SJCRH30 (cell line): ENCODE data around the gene VWF. TPM values are rescaled to one million over a fixed set of nuclear protein-coding genes. Genes with fewer than 3 reads are reported as not detected.

ENCODE experiments used
- DNase-seq, 2 experiments: peaks; one replicate each; pipeline ENCODE4 v3.0.0-alpha.2; 2015 to 2020
- H3K27ac ChIP-seq: fragments of 250-450 bp; sonication (Bioruptor Pico); 2 replicates; pipeline ENCODE4 v1.5.1; 2020; ENCODE audit warnings: mild to moderate bottlenecking, moderate library complexity
- H3K27me3 ChIP-seq: fragments of 250-450 bp; sonication (Bioruptor Pico); 2 replicates; pipeline ENCODE4 v1.5.1; 2020; ENCODE audit warnings: mild to moderate bottlenecking, moderate library complexity
- H3K36me3 ChIP-seq: fragments of 250-450 bp; sonication (Bioruptor Pico); 2 replicates; pipeline ENCODE4 v1.5.1; 2020; ENCODE audit warnings: mild to moderate bottlenecking, moderate library complexity
- H3K4me1 ChIP-seq: fragments of 250-450 bp; sonication (Bioruptor Pico); 2 replicates; pipeline ENCODE4 v1.5.1; 2020; ENCODE audit warnings: mild to moderate bottlenecking, moderate library complexity
- H3K4me3 ChIP-seq: fragments of 250-450 bp; sonication (Bioruptor Pico); 2 replicates; pipeline ENCODE4 v1.5.1; 2020; ENCODE audit warnings: mild to moderate bottlenecking, moderate library complexity
- H3K9me3 ChIP-seq: fragments of 250-450 bp; sonication (Bioruptor Pico); replicated peaks from 2 replicates; pipeline ENCODE4 v1.5.1; 2020; ENCODE audit warnings: mild to moderate bottlenecking, moderate library complexity
- total RNA-seq: library from RNA; depleted of rRNA; stranded (reverse); fragments of >200 nt; shearing (Covaris generic); gene quantifications from 2 replicates; pipeline ENCODE4 v1.2.3, GENCODE V29; 2014

The VWF gene
- total RNA-seq, 1 experiment from 2014 or later = 0.73 TPM

DNA sequence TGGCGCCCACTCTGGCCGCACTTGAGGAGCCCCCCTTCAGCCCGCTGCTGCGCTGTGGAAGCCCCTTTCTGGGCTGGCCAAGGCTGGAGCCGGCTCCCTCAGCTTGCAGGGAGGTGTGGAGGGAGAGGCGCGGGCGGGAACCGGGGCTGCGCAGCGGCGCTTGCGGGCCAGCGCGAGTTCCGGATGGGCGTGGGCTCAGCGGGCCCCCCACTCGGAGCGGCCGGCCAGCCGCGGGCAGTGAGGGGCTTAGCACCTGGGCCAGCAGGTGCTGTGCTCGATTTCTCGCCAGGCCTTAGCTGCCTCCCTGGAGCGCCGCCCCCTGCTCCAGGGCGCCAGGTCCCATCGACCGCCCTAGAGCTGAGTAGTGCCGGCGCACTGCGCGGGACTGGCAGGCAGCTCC is 8.0 kb upstream of the VWF start:
- no peak overlapping the region for H3K27ac ChIP-seq
- DNase-seq = no peak
- H3K4me3 ChIP-seq = no peak overlapping the region
- no peaks in the 10 kb centered on the region for H3K4me1 ChIP-seq
- peaks cover 3% of the 10 kb centered on the region; the same call in 1 of the 2 replicates for H3K9me3 ChIP-seq
- H3K36me3 ChIP-seq = no peaks in the 10 kb centered on the region
- H3K27me3 ChIP-seq = no peaks in the 10 kb centered on the region

DNA sequence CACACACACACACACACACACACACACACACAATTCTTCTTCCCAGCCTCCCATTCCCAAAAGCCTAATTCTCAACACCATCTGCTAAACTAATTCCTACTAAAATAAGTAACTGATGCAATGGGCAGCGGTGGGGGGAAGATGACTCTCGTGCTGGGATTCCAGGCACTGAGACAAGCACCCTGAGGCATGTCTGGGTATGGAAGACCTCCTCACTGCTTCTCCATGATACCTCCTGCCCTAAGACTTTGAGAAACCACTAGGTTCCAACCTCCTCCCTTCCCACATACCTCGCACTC is 789 bp upstream of the VWF start:
- no peaks in the 10 kb centered on the region for H3K4me1 ChIP-seq
- H3K9me3 ChIP-seq = no peaks in the 10 kb centered on the region
- no peak overlapping the region for H3K4me3 ChIP-seq
- DNase-seq = no peak
- no peaks in the 10 kb centered on the region for H3K36me3 ChIP-seq
- H3K27me3 ChIP-seq = peaks cover 5% of the 10 kb centered on the region; the same call in 1 of the 2 replicates
- no peak overlapping the region for H3K27ac ChIP-seq

GRCh38 chr12:6123258-6123657 is 1.2 kb downstream of the VWF start:
- DNase-seq = no peak
- Histone ChIP-seq H3K27ac (no peak overlapping the region), H3K27me3 (peaks cover 5% of the 10 kb centered on the region; the same call in 1 of the 2 replicates), H3K36me3 (no peaks in the 10 kb centered on the region), H3K4me1 (no peaks in the 10 kb centered on the region), H3K4me3 (no peak overlapping the region), H3K9me3 (no peaks in the 10 kb centered on the region)

DNA sequence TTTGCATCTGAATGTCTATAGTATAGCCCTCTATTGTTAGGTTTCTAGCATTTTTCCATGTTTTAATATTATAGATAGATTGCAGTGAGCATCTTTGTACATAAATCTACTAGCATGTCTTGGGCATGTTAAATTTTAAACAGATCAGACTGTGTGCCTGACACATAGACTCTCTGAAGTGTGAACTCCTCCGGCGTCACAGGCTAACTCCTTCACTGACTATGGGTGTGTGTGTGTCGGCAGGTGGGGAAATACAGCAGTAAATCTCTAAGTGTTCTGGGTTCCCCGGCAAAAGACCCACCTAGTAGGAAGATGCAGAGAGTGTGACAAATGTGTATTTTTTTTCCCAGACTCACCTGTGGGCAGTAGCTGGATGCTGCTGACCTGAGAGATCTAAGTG is 2.3 kb downstream of the VWF start:
- H3K36me3 ChIP-seq = no peaks in the 10 kb centered on the region
- DNase-seq = no peak
- no peaks in the 10 kb centered on the region for H3K9me3 ChIP-seq
- H3K27me3 ChIP-seq = peaks cover 5% of the 10 kb centered on the region; the same call in 1 of the 2 replicates
- H3K4me3 ChIP-seq = no peak overlapping the region
- H3K4me1 ChIP-seq = no peaks in the 10 kb centered on the region
- H3K27ac ChIP-seq = no peak overlapping the region

DNA sequence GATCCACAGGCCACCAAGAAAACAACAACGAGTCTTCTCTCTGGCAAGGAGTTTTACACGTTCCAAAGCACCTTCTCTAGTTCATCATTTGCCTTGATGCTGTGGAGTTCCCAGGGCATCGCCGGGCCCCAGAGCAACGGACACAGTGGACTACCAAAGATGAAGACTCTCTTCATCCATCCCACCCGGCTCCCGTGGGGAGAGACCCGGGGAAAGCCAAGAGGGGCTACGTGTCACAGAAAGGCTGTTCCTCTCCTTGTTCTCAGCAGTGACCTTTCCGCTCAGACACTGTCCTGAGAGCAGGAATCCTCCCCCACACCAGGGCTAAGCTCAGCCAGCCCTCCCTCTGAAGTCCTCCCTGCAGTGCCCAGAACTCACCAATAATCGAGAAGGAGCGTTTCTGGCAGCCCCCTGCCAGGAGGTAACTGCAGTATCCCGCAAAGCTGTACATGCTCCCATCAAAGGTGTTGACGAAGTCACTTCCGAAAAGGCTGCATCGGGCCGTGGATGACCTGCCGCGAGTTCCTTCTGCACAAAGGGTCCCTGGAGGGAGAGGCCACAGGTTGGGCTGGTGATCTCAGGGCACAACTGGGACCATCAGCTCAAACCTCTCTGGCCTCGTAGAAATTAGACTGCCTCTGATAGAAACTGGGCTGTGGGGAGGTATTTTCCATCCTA is 3.5 kb downstream of the VWF start:
- no peaks in the 10 kb centered on the region for H3K36me3 ChIP-seq
- peaks cover 5% of the 10 kb centered on the region for H3K27me3 ChIP-seq
- no peaks in the 10 kb centered on the region for H3K9me3 ChIP-seq
- H3K27ac ChIP-seq = no peak overlapping the region
- H3K4me1 ChIP-seq = no peaks in the 10 kb centered on the region
- DNase-seq = no peak
- H3K4me3 ChIP-seq = no peak overlapping the region

- DNase-seq = no peak
- H3K36me3 ChIP-seq = no peaks in the 10 kb centered on the region
- H3K4me1 ChIP-seq = no peaks in the 10 kb centered on the region
- H3K4me3 ChIP-seq = no peak overlapping the region
- H3K9me3 ChIP-seq = no peaks in the 10 kb centered on the region
- H3K27me3 ChIP-seq = peaks cover 5% of the 10 kb centered on the region
- no peak overlapping the region for H3K27ac ChIP-seq
These were observed 5.4 kb downstream of the VWF start for GRCh38 chr12:6118891-6119568.

GRCh38 chr12:6116471-6117021 is 7.9 kb downstream of the VWF start:
- Histone ChIP-seq H3K27me3 (no peaks in the 10 kb centered on the region; the same call in 1 of the 2 replicates), H3K36me3 (no peaks in the 10 kb centered on the region), H3K27ac (no peak overlapping the region), H3K4me3 (no peak overlapping the region), H3K4me1 (no peaks in the 10 kb centered on the region), H3K9me3 (no peaks in the 10 kb centered on the region)
- no peak for DNase-seq

DNA sequence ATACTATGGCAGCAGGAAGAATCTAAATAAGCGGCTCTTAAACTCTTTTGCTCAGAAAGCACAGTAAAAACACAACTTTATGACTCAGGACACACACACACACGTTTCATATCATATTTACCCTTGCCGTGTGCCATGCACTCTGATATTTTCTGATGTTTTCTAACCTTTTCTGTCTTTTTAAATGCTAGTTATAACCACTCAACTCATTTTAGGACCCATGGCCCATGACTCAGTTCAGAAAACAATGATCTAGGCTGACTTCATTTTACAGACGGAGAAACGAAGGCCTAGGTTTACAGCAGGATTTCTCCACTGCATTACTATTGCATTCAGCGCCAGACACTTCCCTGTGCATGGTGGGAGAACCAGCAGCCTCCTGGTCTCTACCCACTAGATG is 9.1 kb downstream of the VWF start:
- H3K4me3 ChIP-seq = no peak overlapping the region
- no peak for DNase-seq
- no peak overlapping the region for H3K27ac ChIP-seq
- no peaks in the 10 kb centered on the region for H3K36me3 ChIP-seq
- H3K9me3 ChIP-seq = no peaks in the 10 kb centered on the region
- no peaks in the 10 kb centered on the region for H3K4me1 ChIP-seq
- no peaks in the 10 kb centered on the region; the same call in 1 of the 2 replicates for H3K27me3 ChIP-seq

DNA sequence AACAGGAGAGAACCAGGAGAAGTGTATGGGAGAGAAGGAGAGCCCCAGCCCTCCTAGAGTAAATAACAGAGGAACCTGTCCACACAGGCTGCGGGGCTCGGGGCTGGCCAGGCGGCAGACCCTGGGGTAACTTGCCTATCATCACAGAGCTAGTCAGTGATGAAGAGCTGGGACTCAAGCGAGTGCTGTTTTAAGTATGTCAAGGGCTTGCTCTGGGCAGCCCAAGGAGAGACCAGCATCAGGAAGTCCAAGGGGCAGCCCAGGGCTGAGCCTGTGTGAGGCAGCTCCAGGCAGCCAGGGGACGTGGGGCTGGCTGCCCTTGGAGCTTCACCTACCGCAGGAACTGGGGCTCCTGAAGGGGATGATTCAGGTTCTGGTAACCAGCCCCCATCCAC is 10.0 kb downstream of the VWF start:
- Histone ChIP-seq H3K27me3 (no peaks in the 10 kb centered on the region; the same call in 1 of the 2 replicates), H3K9me3 (no peaks in the 10 kb centered on the region), H3K36me3 (no peaks in the 10 kb centered on the region), H3K4me1 (no peaks in the 10 kb centered on the region), H3K4me3 (no peak overlapping the region), H3K27ac (no peak overlapping the region)
- no peak for DNase-seq

DNA sequence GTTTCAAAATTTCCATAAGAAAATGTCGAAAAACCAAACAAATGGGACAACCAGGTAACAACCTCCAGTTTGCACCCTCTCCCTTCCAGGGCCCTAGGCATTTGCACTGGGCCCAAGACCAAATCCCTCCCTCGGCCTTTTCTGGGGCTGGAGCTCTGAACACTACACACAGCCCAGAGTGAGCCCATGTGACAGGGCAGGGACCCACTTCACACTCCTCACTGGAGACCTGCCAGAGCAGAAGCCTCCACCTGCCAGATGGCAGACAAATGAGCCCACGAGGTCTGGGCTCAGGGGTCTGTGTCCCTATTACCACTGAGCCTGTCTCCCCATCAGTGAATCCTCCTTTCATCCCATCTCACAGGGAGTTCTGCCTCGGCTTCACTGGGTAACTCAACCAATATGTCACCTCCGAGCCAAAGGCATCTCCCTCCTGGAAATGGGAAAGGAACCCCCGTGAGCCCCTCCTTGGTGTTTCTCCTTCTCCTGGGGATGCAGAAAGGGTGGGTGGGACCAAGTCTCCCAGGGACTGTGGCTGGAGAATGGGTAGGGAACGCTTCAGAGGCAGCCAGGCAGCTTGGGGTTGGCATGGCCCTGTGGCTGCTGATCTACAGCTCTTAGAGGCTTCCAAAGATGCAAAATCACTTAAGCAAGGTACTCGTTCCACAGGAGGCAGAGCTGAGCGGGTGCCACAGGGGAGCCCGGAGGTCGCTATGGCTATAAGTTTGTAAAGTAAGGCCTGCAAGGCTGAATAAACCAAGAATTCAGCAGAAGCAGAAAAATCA is 10.6 kb downstream of the VWF start:
- no peak for DNase-seq
- 0 out of 2 replicates have a peak, but pooled peaks cover 4% of the 10 kb centered on the region for H3K9me3 ChIP-seq
- no peaks in the 10 kb centered on the region for H3K4me1 ChIP-seq
- no peaks in the 10 kb centered on the region for H3K36me3 ChIP-seq
- H3K27ac ChIP-seq = no peak overlapping the region
- no peaks in the 10 kb centered on the region; the same call in 1 of the 2 replicates for H3K27me3 ChIP-seq
- no peak overlapping the region for H3K4me3 ChIP-seq

GRCh38 chr12:6112004-6112403 is 12.5 kb downstream of the VWF start:
- no peak overlapping the region for H3K27ac ChIP-seq
- no peak for DNase-seq
- H3K27me3 ChIP-seq = no peaks in the 10 kb centered on the region; the same call in 1 of the 2 replicates
- H3K4me3 ChIP-seq = no peak overlapping the region
- H3K4me1 ChIP-seq = no peaks in the 10 kb centered on the region
- 0 out of 2 replicates have a peak, but pooled peaks cover 4% of the 10 kb centered on the region for H3K9me3 ChIP-seq
- H3K36me3 ChIP-seq = no peaks in the 10 kb centered on the region

DNA sequence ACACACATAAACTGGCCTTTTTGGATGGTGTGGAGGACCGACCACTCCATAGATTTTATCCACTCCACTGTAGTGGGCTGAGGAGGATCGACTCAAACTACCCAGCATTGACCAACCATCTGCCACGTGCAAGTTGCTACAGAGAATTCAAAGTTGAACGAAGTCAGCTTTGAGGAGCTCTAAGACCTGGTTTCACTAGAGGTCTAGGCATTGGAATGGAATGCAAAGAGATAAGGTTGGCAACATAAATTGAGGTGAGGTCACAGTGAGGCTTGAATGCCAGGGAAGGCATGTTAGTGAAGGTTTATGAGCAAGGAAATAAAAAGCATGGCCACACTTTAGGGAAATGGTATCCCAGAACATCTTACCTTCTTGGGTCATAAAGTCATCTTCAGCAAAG is 14.5 kb downstream of the VWF start:
- DNase-seq = no peak
- Histone ChIP-seq H3K4me3 (no peak overlapping the region), H3K9me3 (0 out of 2 replicates have a peak, but pooled peaks cover 4% of the 10 kb centered on the region), H3K4me1 (peaks cover 3% of the 10 kb centered on the region; the same call in 1 of the 2 replicates), H3K27ac (no peak overlapping the region), H3K36me3 (no peaks in the 10 kb centered on the region), H3K27me3 (no peaks in the 10 kb centered on the region)

GRCh38 chr12:6106218-6106617 is 18.3 kb downstream of the VWF start:
- no peaks in the 10 kb centered on the region for H3K36me3 ChIP-seq
- no peaks in the 10 kb centered on the region for H3K27me3 ChIP-seq
- no peak for DNase-seq
- H3K4me1 ChIP-seq = peaks cover 18% of the 10 kb centered on the region
- H3K4me3 ChIP-seq = no peak overlapping the region
- no peak overlapping the region for H3K27ac ChIP-seq
- 0 out of 2 replicates have a peak, but pooled peaks cover 4% of the 10 kb centered on the region for H3K9me3 ChIP-seq

- H3K4me1 ChIP-seq = peaks cover 18% of the 10 kb centered on the region
These were observed 19.6 kb downstream of the VWF start for GRCh38 chr12:6104842-6105241.

DNA sequence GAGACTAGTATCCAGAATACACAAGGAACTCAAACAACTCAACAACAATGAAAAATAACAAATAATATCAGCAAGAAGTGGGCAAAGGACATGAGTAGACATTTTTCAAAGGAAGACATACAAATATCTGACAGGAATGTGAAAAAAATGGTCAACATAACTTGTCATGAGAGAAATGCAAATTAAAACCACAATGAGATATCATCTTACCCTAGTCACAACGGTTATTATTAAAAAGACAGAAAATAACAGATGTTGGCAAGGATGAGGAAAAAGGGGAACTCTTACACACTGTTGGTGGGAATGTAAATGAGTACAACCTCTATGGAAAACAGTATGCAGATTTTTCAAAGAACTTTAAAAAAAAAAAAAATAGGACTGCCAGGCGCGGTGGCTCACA is 20.4 kb downstream of the VWF start:
- Histone ChIP-seq H3K4me3 (no peak overlapping the region), H3K36me3 (no peaks in the 10 kb centered on the region), H3K27me3 (no peaks in the 10 kb centered on the region), H3K4me1 (peaks cover 18% of the 10 kb centered on the region), H3K9me3 (0 out of 2 replicates have a peak, but pooled peaks cover under 1% of the 10 kb centered on the region), H3K27ac (no peak overlapping the region)
- peak in 1 of 2 experiments; percentile 67 for DNase-seq

More at GRCh38 chr12:6104842-6105241, 19.6 kb downstream of the VWF start:
- Histone ChIP-seq H3K9me3 (0 out of 2 replicates have a peak, but pooled peaks cover 4% of the 10 kb centered on the region), H3K4me3 (no peak overlapping the region), H3K36me3 (no peaks in the 10 kb centered on the region), H3K27me3 (no peaks in the 10 kb centered on the region), H3K27ac (no peak overlapping the region)
- no peak for DNase-seq
